ENCODE measurements around the gene ZDHHC11.

ZDHHC11 gene

GRCh38 chr5:863244-863805 is 12.5 kb upstream of the ZDHHC11 start:
- no peak overlapping the region for H3K4me3 ChIP-seq (ENCODE audit: low read depth, low read length)
- TF ChIP-seq CTCF (conservative IDR thresholded peaks at IDR 0.05; ENCODE audit: low read depth, low read length), result no peak
- no peak for DNase-seq (ENCODE audit: low read depth)

DNA sequence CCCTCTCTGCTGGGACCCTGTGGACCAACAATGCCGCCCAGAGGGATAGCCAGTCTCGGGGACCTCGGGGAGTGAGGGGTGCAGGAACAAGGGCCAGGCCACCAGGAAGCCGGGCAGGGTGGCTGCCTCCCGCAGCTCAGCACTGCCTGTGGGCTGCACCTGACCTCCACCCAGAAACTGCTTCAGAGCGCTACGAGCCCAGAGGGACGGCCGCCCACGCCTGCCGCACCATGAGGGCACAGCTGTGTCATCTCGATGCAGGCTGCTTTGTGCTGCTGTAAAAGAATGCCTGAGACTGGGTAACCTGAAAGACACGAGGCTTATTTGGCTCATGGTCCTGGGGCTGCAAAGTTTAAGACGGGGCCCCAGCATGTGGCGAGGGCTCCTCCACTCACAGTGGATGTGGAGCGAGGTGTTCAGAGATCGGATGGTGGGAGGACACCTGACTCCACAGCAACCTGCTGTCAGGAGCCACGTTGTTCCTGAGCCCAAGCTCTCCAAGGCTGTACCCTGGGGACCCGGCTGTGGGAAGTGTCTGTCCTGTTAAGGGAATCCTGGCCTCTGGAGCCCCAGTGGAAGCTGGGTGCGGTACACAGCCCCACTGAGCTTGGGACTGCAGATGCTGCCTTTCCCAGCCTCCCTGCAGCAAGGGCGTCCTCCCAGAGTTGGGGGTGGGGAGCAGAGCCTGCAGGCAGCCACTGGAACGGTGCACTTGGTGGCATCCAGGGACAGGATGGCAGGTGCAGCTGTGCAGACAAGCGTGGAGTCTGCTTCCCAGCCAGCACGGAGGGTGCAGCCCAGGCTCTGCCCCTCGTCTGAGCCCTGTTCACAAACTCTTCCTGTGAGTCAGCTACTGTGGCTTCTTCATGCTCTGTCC is 11.8 kb upstream of the ZDHHC11 start:
- DNase-seq (ENCODE audit: low read depth), result peak; percentile 29
- no peak for TF ChIP-seq CTCF (conservative IDR thresholded peaks at IDR 0.05; ENCODE audit: low read depth, low read length)
- no peak overlapping the region for H3K4me3 ChIP-seq (ENCODE audit: low read depth, low read length)

DNA sequence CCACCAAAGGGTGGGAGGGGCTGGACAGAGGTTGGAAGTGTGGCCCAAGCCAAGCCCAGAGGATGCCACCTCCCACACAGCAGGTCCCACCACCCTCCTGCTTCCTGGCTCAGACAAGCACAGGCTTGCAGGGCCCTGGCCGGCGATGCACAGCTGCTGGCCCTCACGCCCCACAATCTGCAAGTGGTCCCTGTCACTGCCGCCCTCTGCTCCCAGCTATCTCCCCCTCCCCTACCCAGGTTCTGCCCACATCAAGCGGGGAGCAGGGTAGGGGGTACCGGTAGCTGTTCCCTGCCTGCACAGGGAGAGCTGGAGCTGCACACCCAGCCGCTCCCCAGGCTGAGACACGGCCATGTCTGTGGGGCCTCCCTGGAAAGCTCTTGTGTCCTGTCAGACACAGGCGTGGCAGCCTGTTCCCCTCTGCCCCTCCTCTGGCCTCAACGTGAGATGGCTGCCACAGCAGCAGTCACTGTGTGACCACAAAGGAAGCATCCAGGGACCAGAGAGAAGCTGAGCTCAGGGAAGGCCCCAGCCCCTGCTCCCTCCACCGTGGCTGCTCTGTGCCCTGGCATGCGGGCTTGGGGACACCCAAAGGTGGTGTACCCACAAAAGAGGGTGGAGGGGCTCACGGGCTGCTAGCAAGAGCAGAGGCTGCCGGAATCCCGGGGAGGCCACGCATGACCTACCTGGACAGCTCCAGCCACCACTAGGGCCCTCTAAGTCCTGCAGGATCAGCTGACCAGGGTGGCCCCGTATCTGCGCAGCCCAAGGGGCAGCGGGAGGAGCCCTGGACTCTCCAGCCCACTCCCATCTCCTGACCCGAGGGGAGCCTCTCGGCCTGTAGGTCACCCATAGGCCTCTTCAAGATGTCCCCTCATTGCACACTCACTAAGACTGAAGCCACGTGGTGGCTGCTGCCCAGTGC is 10.9 kb upstream of the ZDHHC11 start:
- TF ChIP-seq CTCF (conservative IDR thresholded peaks at IDR 0.05; ENCODE audit: low read depth, low read length), result no peak
- DNase-seq (ENCODE audit: low read depth), result no peak
- no peak overlapping the region for H3K4me3 ChIP-seq (ENCODE audit: low read depth, low read length)

DNA sequence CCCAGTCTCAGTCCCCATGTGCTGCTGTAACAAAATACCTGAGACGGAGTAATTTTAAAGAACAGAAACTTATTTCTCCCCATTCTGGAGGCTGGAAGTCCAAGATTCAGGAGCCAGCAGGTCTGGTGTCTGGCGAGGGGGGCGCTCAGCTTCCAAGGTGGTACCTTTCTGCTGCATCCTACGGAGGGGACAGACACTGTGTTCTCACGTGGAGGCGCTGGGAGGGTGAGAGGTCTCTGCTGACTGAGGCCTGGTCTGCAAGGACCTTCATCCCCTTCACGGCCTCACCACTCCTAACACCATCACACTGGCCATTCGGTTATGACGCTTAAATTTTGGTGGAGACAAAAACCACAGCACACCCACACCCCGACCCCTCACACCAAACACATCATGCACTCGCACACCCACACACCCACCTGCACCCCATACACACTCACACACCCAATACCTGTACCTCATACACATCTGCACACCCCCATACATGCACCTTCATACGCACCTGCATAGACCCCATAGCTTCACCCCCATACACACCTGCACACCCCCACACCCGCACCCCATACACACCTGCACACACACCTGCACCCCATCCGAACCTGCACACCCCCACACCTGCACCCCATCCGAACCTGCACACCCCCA is 9.8 kb upstream of the ZDHHC11 start:
- DNase-seq (ENCODE audit: low read depth), result no peak
- TF ChIP-seq CTCF (conservative IDR thresholded peaks at IDR 0.05; ENCODE audit: low read depth, low read length), result no peak

DNA sequence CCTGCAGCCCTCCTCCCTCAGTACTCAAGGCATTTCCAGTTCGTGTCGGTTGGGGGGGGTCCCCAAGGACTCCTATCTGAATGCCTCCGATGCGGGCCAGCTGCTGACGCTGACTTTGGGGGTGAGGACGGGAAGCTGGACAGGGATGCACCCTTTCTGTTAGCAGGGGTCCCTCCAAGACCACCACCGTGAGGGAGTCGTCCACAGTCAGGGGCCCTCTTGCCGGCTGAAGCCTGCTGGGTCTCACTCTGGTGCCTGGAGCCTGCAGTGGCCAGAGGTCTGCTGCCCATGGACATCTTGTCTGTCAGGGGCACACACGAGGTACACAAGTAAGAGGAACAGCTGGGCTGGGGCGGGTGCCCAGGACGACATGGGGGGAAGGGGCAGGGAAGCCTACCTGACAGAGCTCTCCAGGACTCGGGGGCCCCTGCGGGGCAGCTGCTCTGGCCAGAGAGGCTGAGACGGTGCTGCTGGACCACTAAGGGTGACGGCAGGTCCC is 9.1 kb upstream of the ZDHHC11 start:
- DNase-seq (ENCODE audit: low read depth), result no peak
- no peak for TF ChIP-seq CTCF (conservative IDR thresholded peaks at IDR 0.05; ENCODE audit: low read depth, low read length)

More for the DNA sequence above, 9.8 kb upstream of the ZDHHC11 start:
- no peak overlapping the region for H3K4me3 ChIP-seq (ENCODE audit: low read depth, low read length)

DNA sequence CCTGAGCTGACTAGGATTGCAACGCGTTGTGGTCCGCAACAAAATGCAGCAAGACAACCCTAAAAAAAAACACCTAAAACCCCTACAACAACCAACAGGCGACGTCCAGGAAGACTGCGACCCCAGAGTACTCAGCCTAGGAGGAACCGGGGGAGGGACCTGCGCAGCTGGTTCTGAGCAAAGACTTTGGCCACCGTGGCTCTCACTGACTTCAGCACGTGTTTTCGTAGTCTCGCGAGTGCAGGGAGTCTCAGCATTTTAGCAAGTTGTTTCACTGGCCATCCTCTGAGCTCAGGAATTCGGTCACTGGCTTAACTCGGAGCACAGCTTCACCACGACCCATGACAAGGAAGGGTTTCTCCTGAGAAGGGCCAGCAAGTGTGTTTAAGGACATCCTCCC is 8.6 kb upstream of the ZDHHC11 start:
- DNase-seq (ENCODE audit: low read depth), result no peak
- no peak overlapping the region for H3K4me3 ChIP-seq (ENCODE audit: low read depth, low read length)
- TF ChIP-seq CTCF (conservative IDR thresholded peaks at IDR 0.05; ENCODE audit: low read depth, low read length), result no peak

More for the DNA sequence above, 9.1 kb upstream of the ZDHHC11 start:
- no peak overlapping the region for H3K4me3 ChIP-seq (ENCODE audit: low read depth, low read length)
